ENCODE results near the gene ARHGAP1. TPM values are rescaled to one million over a fixed set of nuclear protein-coding genes. Genes with fewer than 3 reads are reported as not detected.

Gene ARHGAP1
- total and polyA plus RNA-seq, 2 of the 13 experiments (the other 11 are each of a cell fraction or from before 2014, with no cell fraction given) = 18.6 to 30.3 TPM

DNA sequence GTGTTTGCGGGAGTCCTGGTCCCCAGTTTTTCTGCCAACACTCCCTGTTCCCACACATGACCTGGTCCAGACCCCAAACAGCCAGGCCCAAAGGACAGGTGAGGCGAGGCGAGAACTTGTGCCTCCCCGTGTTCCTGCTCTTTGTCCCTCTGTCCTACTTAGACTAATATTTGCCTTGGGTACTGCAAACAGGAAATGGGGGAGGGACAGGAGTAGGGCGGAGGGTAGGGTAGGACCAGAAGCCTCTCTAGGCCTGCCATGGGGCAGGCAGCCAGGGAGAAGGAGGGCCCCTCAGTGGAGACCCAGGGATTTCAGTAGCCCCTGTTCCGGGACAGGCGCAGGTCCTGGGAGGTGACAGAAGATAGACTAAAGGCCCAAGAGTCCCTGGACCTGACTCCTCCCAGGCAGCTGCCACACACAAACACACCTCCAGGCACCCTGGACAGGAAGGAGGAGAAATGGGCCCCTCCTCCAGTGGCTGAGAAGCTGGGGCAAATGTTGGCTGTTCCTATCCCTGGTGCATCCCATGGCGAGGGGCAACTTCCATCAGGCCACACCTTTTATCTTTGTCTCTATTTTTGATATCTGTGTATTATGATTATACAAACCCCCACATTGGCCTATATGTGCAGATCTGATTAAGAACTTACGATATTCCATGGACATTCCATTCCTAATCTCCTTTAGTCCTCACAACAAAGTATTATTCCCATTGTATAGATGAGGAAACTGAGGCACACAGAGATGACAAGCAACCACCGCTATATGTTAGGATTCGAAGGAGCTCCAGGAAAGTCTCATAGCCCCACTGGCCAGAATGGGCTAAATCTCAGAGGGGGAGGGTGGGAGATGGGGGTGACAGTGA is 18.0 kb upstream of the ARHGAP1 start (continued):
- TF ChIP-seq ZBTB7B (CRISPR knock-in tag; IDR thresholded peaks at IDR 0.05) (peak; percentile 90; the same call in 1 of the 2 replicates), ZNF614 (CRISPR knock-in tag; IDR thresholded peaks at IDR 0.05; ENCODE audit: borderline replicate concordance) (peak; percentile 79; the same call in 1 of the 2 replicates), HOXA3 (CRISPR knock-in tag; IDR thresholded peaks at IDR 0.05) (peak; percentile 84; the same call in 1 of the 2 replicates), ZNF678 (CRISPR knock-in tag; IDR thresholded peaks at IDR 0.05) (no peak), ZNF329 (CRISPR knock-in tag; IDR thresholded peaks at IDR 0.05; ENCODE audit: low read depth) (no peak), ZNF225 (CRISPR knock-in tag; IDR thresholded peaks at IDR 0.05) (no peak), IKZF1 (IDR thresholded peaks at IDR 0.05) (no peak), STAT5B (CRISPR knock-in tag; IDR thresholded peaks at IDR 0.05) (no peak), RAD21 (CRISPR knock-in tag; IDR thresholded peaks at IDR 0.05) (peak; percentile 55), ZNF10 (CRISPR knock-in tag; IDR thresholded peaks at IDR 0.05; ENCODE audit: borderline replicate concordance, low read depth) (no peak), RXRA (CRISPR knock-in tag; IDR thresholded peaks at IDR 0.05) (peak; percentile 98), FLYWCH1 (CRISPR knock-in tag; IDR thresholded peaks at IDR 0.05) (no peak), MYC (CRISPR knock-in tag; IDR thresholded peaks at IDR 0.05; ENCODE audit: borderline replicate concordance) (peak; percentile 82; the same call in 1 of the 2 replicates), ZNF367 (CRISPR knock-in tag; IDR thresholded peaks at IDR 0.05; ENCODE audit: borderline replicate concordance) (no peak), ZSCAN22 (CRISPR knock-in tag; IDR thresholded peaks at IDR 0.05) (no peak), NCOA1 (CRISPR knock-in tag; IDR thresholded peaks at IDR 0.05) (peak; percentile 90), ZNF296 (CRISPR knock-in tag; conservative IDR thresholded peaks at IDR 0.05) (no peak), ZNF891 (CRISPR knock-in tag; IDR thresholded peaks at IDR 0.05) (no peak), ZNF570 (CRISPR knock-in tag; IDR thresholded peaks at IDR 0.05; ENCODE audit: borderline replicate concordance) (no peak), U2AF1 (optimal IDR thresholded peaks at IDR 0.05; ENCODE audit: low read depth, low read length) (no peak), ZSCAN12 (CRISPR knock-in tag; IDR thresholded peaks at IDR 0.05) (no peak), SAP130 (CRISPR knock-in tag; IDR thresholded peaks at IDR 0.05; ENCODE audit: low read depth) (peak; percentile 96), ZNF775 (CRISPR knock-in tag; IDR thresholded peaks at IDR 0.05; ENCODE audit: borderline replicate concordance) (no peak), ZNF441 (CRISPR knock-in tag; IDR thresholded peaks at IDR 0.05; ENCODE audit: borderline replicate concordance) (peak; percentile 61; the same call in 1 of the 2 replicates), MAZ (IDR thresholded peaks at IDR 0.05; ENCODE audit: borderline replicate concordance, low read depth, low read length) (peak; percentile 79; the same call in 1 of the 2 replicates), MAZ (CRISPR knock-in tag; IDR thresholded peaks at IDR 0.05; ENCODE audit: low read depth) (peak; percentile 92)
- TF ChIP-seq, protein P1, sequence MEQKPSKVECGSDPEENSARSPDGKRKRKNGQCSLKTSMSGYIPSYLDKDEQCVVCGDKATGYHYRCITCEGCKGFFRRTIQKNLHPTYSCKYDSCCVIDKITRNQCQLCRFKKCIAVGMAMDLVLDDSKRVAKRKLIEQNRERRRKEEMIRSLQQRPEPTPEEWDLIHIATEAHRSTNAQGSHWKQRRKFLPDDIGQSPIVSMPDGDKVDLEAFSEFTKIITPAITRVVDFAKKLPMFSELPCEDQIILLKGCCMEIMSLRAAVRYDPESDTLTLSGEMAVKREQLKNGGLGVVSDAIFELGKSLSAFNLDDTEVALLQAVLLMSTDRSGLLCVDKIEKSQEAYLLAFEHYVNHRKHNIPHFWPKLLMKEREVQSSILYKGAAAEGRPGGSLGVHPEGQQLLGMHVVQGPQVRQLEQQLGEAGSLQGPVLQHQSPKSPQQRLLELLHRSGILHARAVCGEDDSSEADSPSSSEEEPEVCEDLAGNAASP (CRISPR knock-in tag; IDR thresholded peaks at IDR 0.05; ENCODE audit: borderline replicate concordance) = peak; percentile 98

All from HepG2 (cell line).